C1 segment of cervical spinal cord (tissue), 14 donors: ENCODE results near the gene EML1.

Experiments
- DNase-seq, 14 donors: peaks; one replicate each; lab custom pipeline; 2025; lab: John Stamatoyannopoulos, UW

The EML1 gene

GRCh38 chr14:99779751-99780150 is 13.5 kb upstream of the EML1 start:
- DNase-seq, result no peak

- no peak for DNase-seq
Observed at GRCh38 chr14:99780690-99781089, 12.5 kb upstream of the EML1 start.

- no peak for DNase-seq
Observed at GRCh38 chr14:99781091-99781490, 12.1 kb upstream of the EML1 start.

GRCh38 chr14:99781853-99782610 is 11.2 kb upstream of the EML1 start:
- DNase-seq, result no peak

- DNase-seq, result no peak
Observed at GRCh38 chr14:99784508-99784907, 8.7 kb upstream of the EML1 start.

- DNase-seq, result no peak
Observed at GRCh38 chr14:99785426-99785825, 7.8 kb upstream of the EML1 start.

GRCh38 chr14:99786511-99786989 is 6.7 kb upstream of the EML1 start:
- no peak for DNase-seq

- no peak for DNase-seq
Observed at GRCh38 chr14:99788713-99789112, 4.5 kb upstream of the EML1 start.

GRCh38 chr14:99789581-99789980 is 3.6 kb upstream of the EML1 start:
- no peak for DNase-seq

GRCh38 chr14:99790201-99790977 is 2.8 kb upstream of the EML1 start:
- DNase-seq, result no peak

GRCh38 chr14:99790978-99791376 is 2.2 kb upstream of the EML1 start:
- no peak for DNase-seq

- no peak for DNase-seq
Observed at GRCh38 chr14:99791476-99792209, 1.6 kb upstream of the EML1 start.

GRCh38 chr14:99792210-99792535 is 1.0 kb upstream of the EML1 start:
- no peak for DNase-seq

GRCh38 chr14:99792551-99793212 is 531 bp upstream of the EML1 start:
- DNase-seq, result peak in 6 of 14 donors; percentile 20 to 65 (median 36)

- no peak for DNase-seq
Observed at GRCh38 chr14:99794151-99794780, 1.1 kb downstream of the EML1 start.

GRCh38 chr14:99795046-99795445 is 1.8 kb downstream of the EML1 start:
- no peak for DNase-seq

GRCh38 chr14:99797231-99797630 is 4.0 kb downstream of the EML1 start:
- DNase-seq, result no peak

GRCh38 chr14:99800781-99801180 is 7.6 kb downstream of the EML1 start:
- DNase-seq, result no peak

GRCh38 chr14:99802301-99803105 is 9.3 kb downstream of the EML1 start:
- no peak for DNase-seq

- DNase-seq, result no peak
Observed at GRCh38 chr14:99803106-99803775, 10.0 kb downstream of the EML1 start.
